Peyer's patch (tissue), 4 donors: ENCODE data around the gene FFAR3.

Source experiments
- POLR2A ChIP-seq, 2 donors: fragments of 450-650 bp; IDR thresholded peaks; one replicate each; pipeline ENCODE4 v1.5.1; 2017; ENCODE audit warnings: antibody characterized with exemption in 2 of 2, mild to moderate bottlenecking in 2 of 2, moderate library complexity in 2 of 2
- TF ChIP-seq, protein P1 (sequence below), 6 experiments: fragments of 450-650 bp in 4 of 6; fragments of 200-600 bp in 2 of 6; sonication (generic) in 1 of 6; IDR thresholded peaks; one replicate each; pipeline ENCODE4 v1.5.1; 2017 to 2019; ENCODE audit warnings: antibody characterized with exemption in 6 of 6, mild to moderate bottlenecking in 3 of 6, moderate library complexity in 1 of 6

DNA sequence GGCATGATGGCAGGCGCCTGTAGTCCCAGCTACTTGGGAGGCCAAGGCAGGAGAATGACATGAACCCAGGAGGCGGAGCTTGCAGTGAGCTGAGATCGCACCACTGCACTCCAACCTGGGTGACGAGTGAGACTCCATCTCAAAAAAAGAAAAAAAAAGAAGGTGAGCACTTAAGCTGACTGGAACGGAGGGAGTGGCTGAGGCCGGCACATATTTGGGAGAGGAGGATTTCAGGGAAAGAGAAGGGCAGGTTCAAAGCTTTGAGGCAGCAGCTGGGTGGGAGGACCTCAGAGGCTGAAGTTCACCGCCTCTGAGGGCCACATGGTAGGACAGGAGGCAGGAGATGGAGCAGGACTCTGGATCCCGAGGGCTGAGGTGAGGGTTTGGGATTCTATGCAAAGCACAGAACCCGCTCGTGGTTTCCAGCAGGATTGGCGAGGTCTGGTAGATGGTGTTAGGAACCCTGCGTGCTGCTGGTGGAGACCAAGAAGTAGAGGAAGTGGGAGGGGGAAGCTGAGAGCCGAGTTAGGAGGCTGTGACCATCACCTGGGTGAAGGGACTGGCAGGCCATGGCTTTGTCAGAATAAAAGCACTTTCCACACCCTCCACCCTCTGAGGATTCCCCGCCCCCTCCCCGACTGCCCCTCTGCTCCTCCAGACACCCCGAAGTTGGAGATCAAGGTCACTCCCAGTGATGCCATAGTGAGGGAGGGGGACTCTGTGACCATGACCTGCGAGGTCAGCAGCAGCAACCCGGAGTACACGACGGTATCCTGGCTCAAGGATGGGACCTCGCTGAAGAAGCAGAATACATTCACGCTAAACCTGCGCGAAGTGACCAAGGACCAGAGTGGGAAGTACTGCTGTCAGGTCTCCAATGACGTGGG, 20.9 kb upstream of the FFAR3 start:
- TF ChIP-seq, protein P1, sequence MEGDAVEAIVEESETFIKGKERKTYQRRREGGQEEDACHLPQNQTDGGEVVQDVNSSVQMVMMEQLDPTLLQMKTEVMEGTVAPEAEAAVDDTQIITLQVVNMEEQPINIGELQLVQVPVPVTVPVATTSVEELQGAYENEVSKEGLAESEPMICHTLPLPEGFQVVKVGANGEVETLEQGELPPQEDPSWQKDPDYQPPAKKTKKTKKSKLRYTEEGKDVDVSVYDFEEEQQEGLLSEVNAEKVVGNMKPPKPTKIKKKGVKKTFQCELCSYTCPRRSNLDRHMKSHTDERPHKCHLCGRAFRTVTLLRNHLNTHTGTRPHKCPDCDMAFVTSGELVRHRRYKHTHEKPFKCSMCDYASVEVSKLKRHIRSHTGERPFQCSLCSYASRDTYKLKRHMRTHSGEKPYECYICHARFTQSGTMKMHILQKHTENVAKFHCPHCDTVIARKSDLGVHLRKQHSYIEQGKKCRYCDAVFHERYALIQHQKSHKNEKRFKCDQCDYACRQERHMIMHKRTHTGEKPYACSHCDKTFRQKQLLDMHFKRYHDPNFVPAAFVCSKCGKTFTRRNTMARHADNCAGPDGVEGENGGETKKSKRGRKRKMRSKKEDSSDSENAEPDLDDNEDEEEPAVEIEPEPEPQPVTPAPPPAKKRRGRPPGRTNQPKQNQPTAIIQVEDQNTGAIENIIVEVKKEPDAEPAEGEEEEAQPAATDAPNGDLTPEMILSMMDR (IDR thresholded peaks at IDR 0.05): no peak
- TF ChIP-seq POLR2A (IDR thresholded peaks at IDR 0.05): no peak
